ENCODE data around the gene ESR2. TPM values are rescaled to one million over a fixed set of nuclear protein-coding genes. Genes with fewer than 3 reads are reported as not detected.

The ESR2 gene
- polyA plus RNA-seq, 1 experiment = not detected

GRCh38 chr14:64289571-64289970, 4.6 kb downstream of the ESR2 start:
- H3K4me3 ChIP-seq (ENCODE audit: low read depth, low read length) = no peak overlapping the region
- no peak for DNase-seq (ENCODE audit: low read depth)
- no peaks in the 10 kb centered on the region for H3K36me3 ChIP-seq (ENCODE audit: control insufficient read depth, insufficient read depth, low read length)
- ChIA-PET POLR2A (no interaction called here), CTCF (interaction anchor here (1.8 kb wide), 1 partner anchor 8 kb away, joined by 5 read pairs; no protein-coding TSS in a partner anchor)
- no peak for TF ChIP-seq CTCF (IDR thresholded peaks at IDR 0.05; ENCODE audit: insufficient read depth, low read depth, low read length)
- peaks cover 11% of the 10 kb centered on the region for H3K27me3 ChIP-seq (ENCODE audit: control insufficient read depth, insufficient read depth, low read length)

- ChIA-PET POLR2A (no interaction called here), CTCF (no interaction called here)
- Histone ChIP-seq H3K27me3 (ENCODE audit: control insufficient read depth, insufficient read depth, low read length) (no peaks in the 10 kb centered on the region; the same call in 1 of the 2 replicates), H3K36me3 (ENCODE audit: control insufficient read depth, insufficient read depth, low read length) (no peaks in the 10 kb centered on the region), H3K4me3 (ENCODE audit: low read depth, low read length) (no peak overlapping the region)
- TF ChIP-seq CTCF (IDR thresholded peaks at IDR 0.05; ENCODE audit: insufficient read depth, low read depth, low read length) = no peak
- no peak for DNase-seq (ENCODE audit: low read depth)
Measured at GRCh38 chr14:64281805-64282204, 12.4 kb downstream of the ESR2 start.

GRCh38 chr14:64279704-64280668, 14.2 kb downstream of the ESR2 start:
- ChIA-PET POLR2A (no interaction called here), CTCF (interaction anchor here (0.6 kb wide), 1 partner anchor 76 kb away, joined by 4 read pairs; no protein-coding TSS in a partner anchor)
- Histone ChIP-seq H3K4me3 (ENCODE audit: low read depth, low read length) (no peak overlapping the region), H3K27me3 (ENCODE audit: control insufficient read depth, insufficient read depth, low read length) (no peaks in the 10 kb centered on the region; the same call in 1 of the 2 replicates), H3K36me3 (ENCODE audit: control insufficient read depth, insufficient read depth, low read length) (no peaks in the 10 kb centered on the region)
- no peak for DNase-seq (ENCODE audit: low read depth)
- no peak for TF ChIP-seq CTCF (IDR thresholded peaks at IDR 0.05; ENCODE audit: insufficient read depth, low read depth, low read length)

- ChIA-PET POLR2A (no interaction called here), CTCF (no interaction called here)
- no peak for TF ChIP-seq CTCF (IDR thresholded peaks at IDR 0.05; ENCODE audit: insufficient read depth, low read depth, low read length)
- Histone ChIP-seq H3K27me3 (ENCODE audit: control insufficient read depth, insufficient read depth, low read length) (no peaks in the 10 kb centered on the region; the same call in 1 of the 2 replicates), H3K4me3 (ENCODE audit: low read depth, low read length) (no peak overlapping the region), H3K36me3 (ENCODE audit: control insufficient read depth, insufficient read depth, low read length) (no peaks in the 10 kb centered on the region)
- DNase-seq (ENCODE audit: low read depth) = no peak
Measured at GRCh38 chr14:64278458-64278857, 15.7 kb downstream of the ESR2 start.

GRCh38 chr14:64272019-64272418, 22.2 kb downstream of the ESR2 start:
- CTCF ChIA-PET = interaction anchor here (0.7 to 1.7 kb wide), 3 partner anchors 24 to 239 kb away, joined by 3 to 4 read pairs (median 4); no protein-coding TSS in a partner anchor
- TF ChIP-seq CTCF (IDR thresholded peaks at IDR 0.05; ENCODE audit: insufficient read depth, low read depth, low read length) = no peak
- POLR2A ChIA-PET = no interaction called here
- no peaks in the 10 kb centered on the region for H3K27me3 ChIP-seq (ENCODE audit: control insufficient read depth, insufficient read depth, low read length)
- no peaks in the 10 kb centered on the region for H3K36me3 ChIP-seq (ENCODE audit: control insufficient read depth, insufficient read depth, low read length)
- DNase-seq (ENCODE audit: low read depth) = no peak
- H3K4me3 ChIP-seq (ENCODE audit: low read depth, low read length) = no peak overlapping the region
